Measurements from ENCODE around the gene MAP7D3. TPM values are rescaled to one million over a fixed set of nuclear protein-coding genes. Genes with fewer than 3 reads are reported as not detected.
"Not testable (repeated sequence)": the region's sequence is repeated elsewhere in the genome, so short reads cannot be mapped to it uniquely, and the experiment has no call there.

Gene MAP7D3
- total RNA-seq, 1 donor from 2014 or later, result 13.9 TPM

DNA sequence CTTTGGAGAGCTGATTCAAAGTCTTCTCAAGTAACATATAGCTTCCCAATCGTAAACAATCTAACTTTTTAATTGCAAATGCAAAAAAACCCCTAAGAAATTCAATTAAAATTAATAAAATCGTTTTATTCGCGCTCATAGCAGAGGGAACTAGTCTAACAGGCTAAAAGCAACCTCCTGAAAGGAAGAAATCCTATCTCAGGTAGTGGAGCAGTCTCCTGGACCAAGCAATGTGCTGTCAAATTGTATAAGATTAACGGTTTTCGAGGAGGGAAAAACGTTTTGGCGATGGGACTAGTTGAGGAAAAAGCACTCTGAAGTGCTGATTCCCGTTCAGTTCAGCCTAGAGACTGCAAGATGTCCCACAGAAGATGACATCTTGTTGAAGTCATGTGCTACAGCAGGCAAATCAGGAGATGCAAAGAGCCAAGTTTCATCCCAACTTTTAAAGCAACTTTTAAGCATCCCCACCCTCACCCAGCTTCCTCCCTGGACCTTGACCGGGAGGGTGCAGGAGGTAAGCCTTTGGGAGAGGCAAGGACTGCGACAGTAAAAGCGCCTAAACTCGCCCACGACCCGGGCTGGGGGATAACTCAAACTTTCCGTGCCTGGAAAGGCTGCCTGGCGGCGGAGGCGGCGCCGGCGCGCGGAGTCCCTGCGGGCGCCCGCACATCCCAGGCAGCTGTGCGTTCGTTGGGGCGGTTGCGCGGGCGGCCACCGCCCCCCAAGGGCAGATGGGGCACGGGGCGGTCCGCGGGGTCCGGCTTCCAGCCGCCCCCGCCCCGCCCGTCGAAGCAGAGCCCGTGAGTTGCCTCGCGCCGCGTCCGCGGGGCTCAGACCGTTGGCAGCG, 784 bp downstream of the MAP7D3 start:
- DNase-seq (ENCODE audit: low spot score), result no peak

DNA sequence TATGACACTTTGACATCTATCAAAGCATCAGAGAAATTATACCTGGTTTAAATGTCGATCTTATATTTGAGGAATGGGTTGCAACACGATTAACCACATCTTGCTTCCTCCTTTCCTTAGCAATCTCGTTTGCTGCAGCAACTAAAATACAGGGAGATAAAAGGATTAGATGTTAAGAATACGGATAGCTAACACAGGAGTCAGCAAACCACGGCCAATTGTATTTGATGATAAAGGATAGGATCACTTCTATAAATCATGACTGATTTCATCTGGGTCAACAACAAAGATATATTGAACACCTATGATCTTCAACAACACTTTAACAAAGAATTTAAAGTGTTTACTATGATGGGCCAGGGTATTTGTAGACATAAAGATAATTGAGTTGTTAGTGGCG, 5.0 kb downstream of the MAP7D3 start:
- no peak for DNase-seq (ENCODE audit: low spot score)

DNA sequence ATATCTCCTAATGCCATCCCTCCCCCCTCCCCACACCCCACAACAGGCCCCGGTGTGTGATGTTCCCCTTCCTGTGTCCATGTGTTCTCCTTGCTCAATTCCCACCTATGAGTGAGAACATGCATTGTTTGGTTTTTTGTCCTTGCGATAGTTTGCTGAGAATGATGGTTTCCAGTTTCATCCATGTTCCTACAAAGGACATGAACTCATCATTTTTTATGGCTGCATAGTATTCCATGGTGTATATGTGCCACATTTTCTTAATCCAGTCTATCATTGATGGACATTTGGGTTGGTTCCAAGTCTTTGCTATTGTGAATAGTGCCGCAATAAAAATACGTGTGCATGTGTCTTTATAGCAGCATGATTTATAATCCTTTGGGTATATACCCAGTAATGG, 13.4 kb downstream of the MAP7D3 start:
- DNase-seq (ENCODE audit: low spot score), result not testable (repeated sequence)

DNA sequence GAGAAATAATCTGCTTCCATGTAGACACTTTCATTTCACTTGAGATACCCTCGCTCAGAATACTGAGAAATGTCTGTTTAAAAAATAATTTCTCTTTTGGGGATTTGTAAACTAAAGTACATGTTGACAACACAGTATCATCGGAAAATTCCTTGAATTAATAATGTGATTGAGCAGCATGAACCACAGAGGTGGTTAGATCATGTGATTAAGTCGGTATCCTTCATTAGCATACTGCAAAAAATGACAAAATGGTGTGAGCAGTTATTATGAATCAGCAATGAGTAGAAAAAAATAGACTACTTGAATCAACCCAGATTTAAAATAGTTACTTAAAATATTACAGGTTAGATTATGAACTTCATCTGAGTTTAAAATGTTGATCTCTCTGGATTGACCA, 14.1 kb downstream of the MAP7D3 start:
- DNase-seq (ENCODE audit: low spot score), result no peak

DNA sequence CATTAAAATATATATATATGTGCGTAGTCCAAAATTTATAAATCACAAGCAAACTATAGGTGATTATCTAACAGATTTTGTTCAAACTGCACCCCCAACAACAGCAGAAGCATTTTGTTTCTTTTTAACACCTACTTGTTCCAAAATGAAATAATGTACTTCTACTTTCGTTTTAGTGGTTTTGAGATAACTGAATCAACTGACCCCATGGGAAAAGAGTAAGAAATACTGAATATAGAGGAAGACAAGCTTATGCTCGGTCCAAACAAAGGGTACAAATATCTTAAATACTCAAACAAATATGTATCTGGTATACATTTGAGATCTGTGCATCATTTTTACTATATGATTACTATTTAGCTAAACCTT, 22.4 kb downstream of the MAP7D3 start:
- DNase-seq (ENCODE audit: low spot score), result no peak

DNA sequence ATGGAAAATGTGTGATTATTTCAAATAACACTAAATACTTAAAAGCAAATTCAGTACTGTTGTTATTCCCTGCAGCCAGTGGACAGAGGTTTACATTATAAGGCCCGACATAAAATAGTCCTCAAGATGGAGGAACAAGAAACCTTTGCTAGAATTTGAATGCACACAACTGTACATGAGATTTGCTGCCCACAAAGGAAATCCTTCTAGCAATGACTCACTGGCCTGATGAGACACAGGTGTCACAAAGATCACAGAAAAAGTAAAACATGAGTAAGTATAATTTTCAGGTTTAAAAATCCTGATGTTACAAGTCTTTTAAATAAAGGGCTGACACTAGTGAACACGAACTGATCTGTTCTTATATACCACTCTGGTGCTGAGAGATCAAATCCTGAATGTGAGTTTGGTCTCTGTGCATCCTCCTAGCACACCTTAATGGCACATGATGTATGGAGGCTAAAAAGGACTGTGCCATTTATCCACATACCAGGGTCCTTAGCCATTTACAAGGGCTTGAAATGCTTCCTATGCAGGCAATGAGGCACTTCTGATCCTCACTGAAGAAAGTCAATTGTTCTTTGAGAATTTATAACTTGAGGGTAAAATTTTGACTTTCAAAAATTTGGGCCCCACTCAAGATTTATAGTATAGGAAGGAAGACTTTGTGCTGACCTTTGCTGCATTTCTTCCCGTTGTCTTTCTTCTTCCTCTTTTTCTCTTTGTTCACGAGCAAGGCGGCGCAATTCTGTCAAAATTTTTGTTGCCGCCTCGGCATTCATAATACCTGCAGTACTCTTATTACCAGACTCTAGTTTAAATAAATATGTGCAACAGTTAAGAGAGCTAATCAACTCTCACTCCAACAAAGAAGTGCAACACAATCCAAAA, 23.0 kb downstream of the MAP7D3 start:
- DNase-seq (ENCODE audit: low spot score), result no peak

DNA sequence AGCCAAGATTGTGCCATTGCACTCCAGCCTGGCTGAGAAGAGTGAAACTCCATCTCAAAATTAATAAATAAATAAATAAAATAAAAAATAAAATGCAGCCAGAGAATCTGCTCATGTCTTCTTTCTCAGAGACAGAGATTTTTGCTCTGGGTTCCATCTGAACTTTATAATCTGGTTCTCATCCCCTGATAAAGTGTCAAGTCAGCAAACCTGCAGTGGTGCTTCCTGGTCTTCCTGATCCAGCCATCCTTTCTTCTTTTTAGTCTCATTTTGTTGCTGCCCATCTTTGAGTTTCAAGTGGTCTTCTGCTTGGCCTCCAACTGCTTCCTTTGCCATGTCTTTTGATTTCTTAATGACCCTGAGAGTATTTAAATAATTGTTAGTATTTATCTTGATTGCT, 24.1 kb downstream of the MAP7D3 start:
- no peak for DNase-seq (ENCODE audit: low spot score)

DNA sequence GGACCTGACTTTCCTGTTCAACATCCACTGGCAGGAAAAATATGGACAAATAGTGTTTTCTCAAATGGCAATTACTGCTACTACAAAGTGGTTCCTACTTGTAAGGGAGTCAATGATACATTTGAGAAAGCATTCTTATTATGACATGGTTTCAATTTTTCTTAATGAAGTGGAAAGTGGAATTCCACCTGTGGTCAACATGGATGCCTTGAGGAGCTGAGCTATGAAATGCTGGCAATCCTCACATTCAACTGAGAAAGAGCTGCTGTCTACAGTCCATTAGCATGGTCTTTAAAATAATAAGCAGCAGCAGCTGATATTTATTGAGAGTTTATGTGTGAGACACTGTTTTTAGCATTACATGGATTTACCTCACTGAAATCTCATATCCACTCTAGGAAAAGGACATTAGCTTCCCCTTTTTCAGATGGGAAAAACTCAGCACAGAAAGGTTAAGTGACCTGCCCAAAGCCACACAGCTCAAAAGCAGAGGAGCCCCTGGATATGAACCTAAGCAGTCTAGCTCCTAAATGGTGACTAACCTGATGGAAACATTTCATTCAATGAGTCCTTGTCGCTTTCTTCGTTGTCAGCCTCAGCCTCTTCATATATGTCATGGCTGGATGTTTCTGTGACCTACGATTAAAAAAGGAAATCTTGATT, 29.2 kb downstream of the MAP7D3 start:
- DNase-seq (ENCODE audit: low spot score), result no peak

DNA sequence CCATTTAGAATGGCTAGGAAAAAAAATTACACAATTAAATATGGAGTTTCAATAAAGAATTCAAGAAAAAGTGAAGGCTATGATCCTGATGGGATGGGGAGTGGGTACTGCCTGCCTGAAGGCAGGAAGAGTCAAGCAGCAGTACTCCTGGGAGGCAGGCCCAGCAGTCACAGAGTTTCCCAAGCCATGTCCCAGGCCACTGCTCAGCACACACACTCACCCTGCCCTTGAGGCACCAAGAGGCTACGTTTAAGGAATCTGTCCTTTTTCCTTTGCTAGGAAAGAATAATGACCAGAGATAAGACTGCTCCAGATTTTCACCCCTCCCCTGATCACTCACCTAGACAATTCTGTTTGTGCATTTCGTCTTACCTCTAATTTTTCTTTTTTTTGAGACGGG, 30.2 kb downstream of the MAP7D3 start:
- DNase-seq (ENCODE audit: low spot score), result no peak

DNA sequence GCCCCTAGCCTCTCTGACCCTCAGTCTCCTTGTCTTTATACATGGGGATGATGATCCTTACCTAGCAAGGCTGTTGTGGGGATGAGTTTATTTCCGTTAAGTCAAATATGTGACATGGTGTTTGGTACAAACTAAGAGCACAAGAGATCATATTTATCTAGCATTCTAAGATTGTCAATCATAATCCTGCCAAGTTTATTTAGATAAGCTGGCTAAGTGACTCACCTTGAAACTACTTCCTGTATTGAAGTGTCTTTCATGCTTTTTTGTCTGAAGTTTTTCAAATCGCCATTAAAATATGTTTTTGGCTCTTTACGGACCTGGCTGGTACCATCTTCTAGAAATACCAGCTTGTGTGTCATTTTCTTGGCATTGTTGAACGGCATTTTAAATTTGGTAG, 30.7 kb downstream of the MAP7D3 start:
- no peak for DNase-seq (ENCODE audit: low spot score)

DNA sequence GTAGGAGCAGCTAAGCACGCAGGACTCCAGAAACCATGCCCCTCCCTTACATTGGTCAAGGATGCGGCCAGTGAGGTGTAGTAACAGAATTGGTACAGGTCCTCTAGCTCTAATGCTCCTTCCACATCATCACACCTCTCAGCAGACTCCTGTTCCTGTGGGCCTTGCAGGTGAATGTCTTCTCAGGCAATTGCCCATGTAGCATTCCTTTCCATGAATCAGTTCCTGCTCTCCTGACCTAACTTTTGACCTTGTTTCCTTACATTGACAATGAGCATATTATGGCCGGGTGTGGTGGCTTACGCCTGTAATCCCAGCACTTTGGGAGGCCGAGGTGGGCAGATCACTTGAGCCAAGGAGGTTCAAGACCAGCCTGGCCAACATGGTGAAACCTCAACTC, 31.3 kb downstream of the MAP7D3 start:
- no peak for DNase-seq (ENCODE audit: low spot score)

DNA sequence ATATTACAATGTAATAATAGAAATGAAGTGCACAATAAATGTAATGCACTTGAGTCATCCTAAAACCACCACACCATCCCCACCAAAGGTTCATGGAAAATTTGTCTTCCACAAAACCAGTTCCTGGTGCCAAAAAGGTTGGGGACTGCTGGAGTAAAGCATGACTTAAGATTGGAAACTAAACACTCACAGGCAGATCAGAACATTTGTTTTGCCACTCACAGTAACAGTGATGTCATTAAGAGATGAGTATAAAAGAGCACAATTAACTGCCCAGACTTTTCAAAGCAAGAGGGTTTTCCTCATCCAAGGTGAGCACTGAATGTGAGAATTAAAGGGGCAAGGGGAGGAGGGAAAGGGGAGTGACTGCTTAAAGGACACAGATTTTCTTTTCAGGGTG, 35.6 kb downstream of the MAP7D3 start:
- DNase-seq (ENCODE audit: low spot score), result no peak

DNA sequence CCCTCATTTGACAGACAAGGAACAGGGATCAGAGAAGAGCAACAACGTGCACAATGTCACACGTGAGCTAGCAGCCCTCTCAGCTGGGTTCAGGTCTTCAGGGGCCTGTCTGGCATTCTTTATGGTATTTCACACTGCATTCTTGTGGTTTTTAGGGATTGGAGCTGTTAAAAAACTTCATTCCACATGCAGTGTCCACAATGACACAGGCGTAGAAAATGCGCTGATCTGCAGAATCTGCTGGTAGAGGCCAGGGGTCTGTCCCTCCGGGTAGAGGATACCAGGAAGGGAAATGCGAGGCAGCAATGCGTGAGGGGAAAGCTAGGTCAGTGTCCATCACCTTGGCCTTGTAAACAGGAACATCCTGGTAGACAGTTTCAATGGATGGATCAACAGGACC, 36.6 kb downstream of the MAP7D3 start:
- DNase-seq (ENCODE audit: low spot score), result no peak

DNA sequence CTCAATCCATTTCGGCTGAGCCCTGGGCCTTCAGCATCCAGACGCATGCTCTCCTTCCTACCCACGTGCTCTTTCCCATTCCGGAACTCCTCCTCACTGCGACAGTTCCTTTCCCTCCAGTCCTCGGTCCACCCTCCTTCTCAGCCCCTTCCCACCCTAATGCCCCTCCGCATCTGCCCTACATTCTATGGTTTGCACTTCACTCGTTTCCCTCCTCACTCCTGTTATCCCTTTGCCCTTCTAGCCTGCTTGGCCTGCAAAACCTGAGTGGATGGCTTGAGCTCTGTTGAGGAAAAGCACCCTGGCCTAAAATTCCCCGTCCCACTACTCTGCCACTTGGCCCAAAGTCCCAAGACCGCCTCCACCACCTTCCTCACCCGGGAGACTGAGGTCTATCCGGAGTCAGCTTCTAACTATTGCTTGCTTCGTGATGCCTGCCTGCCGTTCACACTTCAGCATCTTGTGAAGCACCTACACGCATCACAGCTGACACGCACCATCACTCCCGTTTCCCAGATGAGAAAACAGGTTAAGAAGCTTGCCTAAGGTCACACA, 38.6 kb downstream of the MAP7D3 start:
- no peak for DNase-seq (ENCODE audit: low spot score)

DNA sequence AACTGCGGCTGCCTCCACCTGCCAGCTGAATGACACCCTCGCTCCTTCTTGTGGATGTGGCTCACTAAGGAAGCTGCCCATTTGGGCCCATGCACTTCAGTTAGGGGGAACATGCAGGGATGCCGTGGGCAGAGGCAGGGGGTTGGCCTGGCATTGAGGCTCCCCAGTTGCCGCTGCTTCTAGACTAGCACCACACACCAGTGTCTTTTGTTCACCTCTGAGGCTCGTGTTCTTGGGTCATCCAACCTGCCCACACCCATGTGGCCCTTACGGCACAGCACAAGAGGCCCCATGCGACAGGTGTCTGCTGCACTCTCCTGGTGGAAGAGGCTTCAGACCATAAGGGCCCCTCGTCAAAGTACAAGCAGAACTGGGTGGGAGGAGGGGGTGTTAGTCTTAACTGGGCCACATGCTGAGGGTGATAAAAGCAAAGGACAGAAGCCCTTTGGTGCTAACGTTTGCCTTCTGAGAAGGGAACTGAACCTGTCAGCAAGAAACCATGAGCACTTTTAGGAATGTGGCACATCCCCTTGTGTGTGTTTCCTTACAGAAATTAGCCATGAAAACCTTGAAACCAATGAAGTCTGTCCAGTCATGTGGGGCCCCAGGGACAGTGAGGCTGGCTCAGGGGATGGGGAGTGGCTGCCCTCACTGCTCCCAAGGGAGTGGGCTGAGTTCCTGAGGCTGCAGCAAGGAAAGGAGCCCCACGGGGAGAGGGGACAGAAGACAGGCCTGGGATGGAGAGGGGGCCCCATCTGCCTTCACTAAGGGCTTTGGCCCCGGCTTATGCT, 39.2 kb downstream of the MAP7D3 start:
- no peak for DNase-seq (ENCODE audit: low spot score)

DNA sequence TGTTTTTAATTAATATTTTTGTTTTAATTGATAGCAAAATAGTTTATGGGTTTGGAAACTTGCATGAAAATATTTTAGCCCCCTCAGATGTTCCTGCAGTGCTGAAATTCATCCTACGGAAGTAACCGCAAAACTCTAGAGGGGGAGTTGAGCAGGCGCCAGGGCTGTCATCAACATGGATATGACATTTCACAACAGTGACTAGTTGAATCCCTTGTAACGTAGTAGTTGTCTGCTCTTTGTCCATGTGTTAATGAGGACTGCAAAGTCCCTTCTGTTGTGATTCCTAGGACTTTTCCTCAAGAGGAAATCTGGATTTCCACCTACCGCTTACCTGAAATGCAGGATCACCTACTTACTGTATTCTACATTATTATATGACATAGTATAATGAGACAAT, 40.4 kb downstream of the MAP7D3 start:
- DNase-seq (ENCODE audit: low spot score), result no peak

DNA sequence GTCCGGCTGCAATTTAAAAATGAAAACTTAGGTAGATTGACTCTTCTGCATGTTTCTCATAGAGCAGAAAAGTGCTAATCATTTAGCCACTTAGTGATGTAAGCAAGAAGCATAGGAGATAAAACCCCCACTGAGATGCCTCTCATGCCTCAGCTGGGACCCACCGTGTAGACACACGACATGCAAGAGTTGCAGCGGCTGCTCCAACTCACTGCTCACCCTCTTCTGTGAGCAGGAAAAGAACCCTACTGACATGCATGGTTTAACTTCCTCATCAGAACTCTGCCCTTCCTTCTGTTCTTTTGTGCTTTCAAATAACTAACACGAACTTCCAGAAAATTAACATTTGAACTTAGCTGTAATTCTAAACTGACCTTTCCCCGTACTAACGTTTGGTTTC, 41.0 kb downstream of the MAP7D3 start:
- no peak for DNase-seq (ENCODE audit: low spot score)

DNA sequence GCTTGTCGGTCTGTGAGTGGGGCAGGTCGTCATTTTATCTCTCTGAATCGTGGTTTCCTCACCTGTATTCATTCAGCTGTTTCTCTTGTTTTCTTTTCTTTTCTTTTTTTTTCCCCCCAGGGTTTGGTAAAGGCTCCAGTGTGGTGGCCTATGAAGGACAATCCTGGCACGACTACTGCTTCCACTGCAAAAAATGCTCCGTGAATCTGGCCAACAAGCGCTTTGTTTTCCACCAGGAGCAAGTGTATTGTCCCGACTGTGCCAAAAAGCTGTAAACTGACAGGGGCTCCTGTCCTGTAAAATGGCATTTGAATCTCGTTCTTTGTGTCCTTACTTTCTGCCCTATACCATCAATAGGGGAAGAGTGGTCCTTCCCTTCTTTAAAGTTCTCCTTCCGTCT, 41.4 kb downstream of the MAP7D3 start:
- DNase-seq (ENCODE audit: low spot score), result no peak

DNA sequence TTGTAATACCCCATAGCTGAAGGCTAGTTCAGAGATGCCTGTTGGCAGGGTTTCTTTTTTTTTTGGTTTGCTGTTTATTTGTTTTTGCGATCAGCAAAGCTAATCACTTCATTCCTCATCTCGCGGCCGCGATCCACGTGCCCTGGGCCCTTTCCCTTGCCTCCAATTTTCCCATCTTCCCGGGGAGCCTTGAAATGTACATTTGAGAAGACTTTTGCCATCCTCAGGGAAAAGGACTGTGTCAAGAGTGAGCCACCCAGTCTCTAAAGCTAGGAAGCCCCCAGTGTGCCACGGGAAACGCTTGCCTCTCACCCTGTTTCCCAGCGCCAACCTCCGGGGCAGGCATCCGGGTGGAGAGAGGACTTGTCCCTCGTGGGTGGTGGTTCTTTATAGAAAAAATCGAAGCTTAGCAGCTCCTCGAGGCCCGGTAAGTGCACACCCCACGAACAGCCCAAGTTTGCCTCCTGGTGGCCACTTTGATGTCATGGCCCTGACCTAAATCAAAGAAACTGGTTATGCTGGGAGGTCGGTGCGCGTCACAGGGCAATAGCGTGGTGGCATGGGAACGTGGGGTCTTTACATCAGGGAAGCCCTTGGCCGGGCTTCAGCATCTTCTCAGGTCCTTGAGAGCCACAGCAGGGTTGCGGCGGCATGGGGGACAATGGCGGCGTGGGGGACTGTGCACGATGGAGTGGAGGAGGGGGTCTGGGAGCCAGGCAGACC, 42.0 kb downstream of the MAP7D3 start:
- peak; percentile 58 for DNase-seq (ENCODE audit: low spot score)

DNA sequence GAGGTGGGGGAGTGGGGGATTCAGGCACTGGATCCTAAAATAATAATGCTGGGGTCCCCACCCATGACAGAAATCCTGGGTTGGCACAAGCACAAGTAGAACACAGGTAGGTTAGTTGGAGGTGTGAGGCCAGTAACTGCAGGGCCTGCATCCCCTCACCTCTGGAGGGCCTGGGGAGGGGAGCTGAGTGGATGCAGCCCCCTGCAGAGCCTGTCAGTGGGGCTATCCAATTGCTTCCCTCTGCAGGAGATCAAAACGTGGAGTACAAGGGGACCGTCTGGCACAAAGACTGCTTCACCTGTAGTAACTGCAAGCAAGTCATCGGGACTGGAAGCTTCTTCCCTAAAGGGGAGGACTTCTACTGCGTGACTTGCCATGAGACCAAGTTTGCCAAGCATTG, 43.7 kb downstream of the MAP7D3 start:
- DNase-seq (ENCODE audit: low spot score), result no peak

DNA sequence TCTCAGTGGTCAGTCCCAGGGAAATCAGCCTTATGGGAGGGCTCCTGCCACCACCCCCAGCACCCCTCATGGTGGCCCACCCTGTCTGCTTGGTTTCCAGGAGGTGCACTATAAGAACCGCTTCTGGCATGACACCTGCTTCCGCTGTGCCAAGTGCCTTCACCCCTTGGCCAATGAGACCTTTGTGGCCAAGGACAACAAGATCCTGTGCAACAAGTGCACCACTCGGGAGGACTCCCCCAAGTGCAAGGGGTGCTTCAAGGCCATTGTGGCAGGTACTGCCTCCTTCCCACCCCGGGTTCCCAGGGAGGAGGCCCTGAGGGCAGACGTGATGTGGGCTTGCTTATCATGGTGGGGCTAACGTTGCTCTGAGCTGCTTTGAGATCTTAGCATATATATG, 44.3 kb downstream of the MAP7D3 start:
- DNase-seq (ENCODE audit: low spot score), result no peak
